ENCODE measurements around the gene RIPK4.

The RIPK4 gene

GRCh38 chr21:41766883-41767605 is at the start of gene RIPK4:
Gene RIPK4 (minus strand): TSS chr21:41767052. CDS start chr21:41767041, 11 bp downstream.
- DNase-seq (ENCODE audit: low read depth, low spot score): no peak

GRCh38 chr21:41815652-41816582 is 49.1 kb upstream of the RIPK4 start:
- no peak for DNase-seq (ENCODE audit: low read depth, low spot score)

- DNase-seq (ENCODE audit: low read depth, low spot score): no peak
Observed at GRCh38 chr21:41813226-41813625, 46.4 kb upstream of the RIPK4 start.

- no peak for DNase-seq (ENCODE audit: low read depth, low spot score)
Observed at GRCh38 chr21:41812679-41813078, 45.8 kb upstream of the RIPK4 start.

GRCh38 chr21:41810597-41810932 is 43.7 kb upstream of the RIPK4 start:
- DNase-seq (ENCODE audit: low read depth, low spot score): no peak

GRCh38 chr21:41809891-41810596 is 43.2 kb upstream of the RIPK4 start:
- DNase-seq (ENCODE audit: low read depth, low spot score): no peak

GRCh38 chr21:41808846-41809245 is 42.0 kb upstream of the RIPK4 start:
- no peak for DNase-seq (ENCODE audit: low read depth, low spot score)

- no peak for DNase-seq (ENCODE audit: low read depth, low spot score)
Observed at GRCh38 chr21:41808094-41808493, 41.2 kb upstream of the RIPK4 start.

GRCh38 chr21:41806773-41807172 is 39.9 kb upstream of the RIPK4 start:
- no peak for DNase-seq (ENCODE audit: low read depth, low spot score)

GRCh38 chr21:41805643-41806042 is 38.8 kb upstream of the RIPK4 start:
- DNase-seq (ENCODE audit: low read depth, low spot score): no peak

GRCh38 chr21:41805038-41805437 is 38.2 kb upstream of the RIPK4 start:
- no peak for DNase-seq (ENCODE audit: low read depth, low spot score)

- no peak for DNase-seq (ENCODE audit: low read depth, low spot score)
Observed at GRCh38 chr21:41804381-41804780, 37.5 kb upstream of the RIPK4 start.

GRCh38 chr21:41803316-41803715 is 36.5 kb upstream of the RIPK4 start:
- DNase-seq (ENCODE audit: low read depth, low spot score): no peak

- DNase-seq (ENCODE audit: low read depth, low spot score): no peak
Observed at GRCh38 chr21:41802684-41803083, 35.8 kb upstream of the RIPK4 start.

GRCh38 chr21:41802198-41802584 is 35.3 kb upstream of the RIPK4 start:
- no peak for DNase-seq (ENCODE audit: low read depth, low spot score)

- DNase-seq (ENCODE audit: low read depth, low spot score): no peak
Observed at GRCh38 chr21:41801321-41802197, 34.7 kb upstream of the RIPK4 start.

GRCh38 chr21:41800425-41801320 is 33.8 kb upstream of the RIPK4 start:
- no peak for DNase-seq (ENCODE audit: low read depth, low spot score)

- no peak for DNase-seq (ENCODE audit: low read depth, low spot score)
Observed at GRCh38 chr21:41799763-41800162, 32.9 kb upstream of the RIPK4 start.

- DNase-seq (ENCODE audit: low read depth, low spot score): no peak
Observed at GRCh38 chr21:41798326-41798725, 31.5 kb upstream of the RIPK4 start.

- no peak for DNase-seq (ENCODE audit: low read depth, low spot score)
Observed at GRCh38 chr21:41796476-41797080, 29.7 kb upstream of the RIPK4 start.

All from brain pericyte (primary cell).